Small intestine (tissue), 7 donors: ENCODE data around the gene KLHDC4. TPM values are rescaled to one million over a fixed set of nuclear protein-coding genes. Genes with fewer than 3 reads are reported as not detected.

Source experiments
- DNase-seq, 2 donors: peaks; one replicate each; pipeline versions ENCODE4 v3.0.0 to v3.0.0-alpha.2; 2013
- FAIRE-seq: peaks from 2 replicates; lab custom pipeline; 2012; peaks lifted over from hg19 to GRCh38; lab: Jason Lieb, UNC
- H3K27ac ChIP-seq, 3 donors: one replicate each; pipeline ENCODE4 v1.5.1; 2013; ENCODE audit warnings: low read length in 2 of 3, mild to moderate bottlenecking in 2 of 3, control low read depth in 1 of 3, inconsistent platforms in 1 of 3, low read depth in 1 of 3, moderate library complexity in 1 of 3
- H3K27me3 ChIP-seq, 3 donors: one replicate each; pipeline ENCODE4 v1.6.1; 2013; ENCODE audit warnings: low read length in 3 of 3, inconsistent platforms in 1 of 3; ENCODE audit not compliant: control insufficient read depth in 3 of 3, insufficient read depth in 3 of 3
- H3K36me3 ChIP-seq, 3 donors: one replicate each; pipeline ENCODE4 v1.6.1; 2013; ENCODE audit warnings: low read length in 3 of 3, inconsistent platforms in 1 of 3, low read depth in 1 of 3, mild to moderate bottlenecking in 1 of 3, moderate library complexity in 1 of 3; ENCODE audit not compliant: control insufficient read depth in 3 of 3, insufficient read depth in 2 of 3
- H3K4me1 ChIP-seq, 3 donors: one replicate each; pipeline ENCODE4 v1.6.1; 2013; ENCODE audit warnings: low read length in 2 of 3, inconsistent platforms in 1 of 3, low read depth in 1 of 3, mild to moderate bottlenecking in 1 of 3, moderate library complexity in 1 of 3; ENCODE audit not compliant: control insufficient read depth in 3 of 3, insufficient read depth in 2 of 3
- H3K4me3 ChIP-seq, 3 donors: one replicate each; pipeline ENCODE4 v1.5.1; 2013; ENCODE audit warnings: low read length in 3 of 3, control low read depth in 1 of 3, inconsistent platforms in 1 of 3, low read depth in 1 of 3, mild to moderate bottlenecking in 1 of 3, moderate library complexity in 1 of 3
- H3K9me3 ChIP-seq, 2 donors: one replicate each; pipeline ENCODE4 v1.6.1; 2013; ENCODE audit warnings: low read depth in 1 of 2, low read length in 1 of 2; ENCODE audit not compliant: control insufficient read depth in 2 of 2, insufficient read depth in 1 of 2
- WGBS, 3 donors: extraction: QIAGEN DNeasy Blood & Tissue Kit; methylation state at CpG; one replicate each; pipeline ENCODE4 v1.1.7; 2013; 5-methylcytosine and 5-hydroxymethylcytosine counted together
- polyA plus RNA-seq, 4 donors: library from polyadenylated mRNA; stranded (reverse) in 3 of 4; unstranded in 1 of 4; fragments of 200-250 nt in 3 of 4; fragments of 120-200 nt in 1 of 4; gene quantifications; one replicate each; pipeline versions ENCODE4 v1.2.1 to v1.2.3, GENCODE V29; 2013
- donor health status: healthy with polysubstance abuse.
- donor health status: control.
- donor health status: control.
- donor health status: Bipolar disorder and iron deficiency.
- donor health status: healthy.

The KLHDC4 gene
- polyA plus RNA-seq, 4 donors: 25.9 to 35.1 (median 29.9) TPM

DNA sequence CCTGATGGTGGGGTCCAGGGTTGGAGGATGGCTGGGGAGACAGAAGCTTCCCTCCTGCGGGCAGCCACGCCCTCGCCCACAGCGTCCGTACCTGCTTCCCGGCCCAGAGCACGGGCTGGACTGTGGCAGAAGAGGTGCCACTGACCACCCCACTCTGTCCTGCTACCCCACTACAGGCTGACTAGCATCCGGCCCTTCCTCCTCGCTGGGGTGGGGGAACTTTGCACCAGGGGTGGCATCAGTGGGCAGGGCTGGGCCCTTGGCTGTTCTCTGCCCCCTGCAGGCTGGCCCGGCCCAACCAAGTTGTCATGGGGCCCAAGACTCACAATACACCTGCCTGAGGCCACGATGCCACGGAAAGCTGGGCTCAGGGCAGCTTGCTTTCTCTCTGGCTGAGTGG, 73.0 kb downstream of the KLHDC4 start:
- Histone ChIP-seq H3K9me3 (no peaks in the 10 kb centered on the region), H3K4me3 (no peak overlapping the region), H3K27ac (no peak overlapping the region), H3K27me3 (no peaks in the 10 kb centered on the region), H3K4me1 (no peaks in the 10 kb centered on the region), H3K36me3 (peaks cover 0 to 29% (median 0%) of the 10 kb centered on the region in 3 donors)
- 34 to 75% (median 37%) methylated on average over 12 of the region's 12 CpGs for WGBS, 3 donors
- DNase-seq: peak in 1 of 2 donors; percentile 9
- FAIRE-seq: no peak

DNA sequence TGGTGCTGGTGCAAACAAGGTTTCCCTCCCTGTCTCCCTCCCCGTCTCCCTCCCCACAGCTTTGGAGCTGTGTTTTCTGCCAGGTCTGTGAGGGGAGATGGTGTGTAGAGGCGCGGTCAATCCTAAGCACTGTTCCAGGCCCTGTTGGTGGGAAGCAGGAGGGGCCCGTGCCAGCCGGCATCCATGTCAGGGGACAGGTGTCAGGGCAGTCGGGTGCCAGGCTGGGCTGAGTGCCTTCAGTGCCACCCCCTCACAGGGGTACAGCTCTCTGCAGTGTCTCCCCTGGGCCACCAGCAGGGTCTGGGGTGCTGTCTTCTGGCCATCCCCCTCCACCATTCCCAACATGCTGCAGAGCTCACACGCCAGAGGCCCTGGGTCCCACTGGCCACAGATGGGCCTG, 73.6 kb downstream of the KLHDC4 start:
- WGBS, 3 donors: 57 to 83% (median 70%) methylated on average over 7 of the region's 7 CpGs
- Histone ChIP-seq H3K9me3 (no peaks in the 10 kb centered on the region), H3K27me3 (no peaks in the 10 kb centered on the region), H3K36me3 (peaks cover 0 to 28% (median 0%) of the 10 kb centered on the region in 3 donors), H3K4me3 (no peak overlapping the region), H3K27ac (no peak overlapping the region), H3K4me1 (no peaks in the 10 kb centered on the region)
- DNase-seq (no peak), FAIRE-seq (no peak)

DNA sequence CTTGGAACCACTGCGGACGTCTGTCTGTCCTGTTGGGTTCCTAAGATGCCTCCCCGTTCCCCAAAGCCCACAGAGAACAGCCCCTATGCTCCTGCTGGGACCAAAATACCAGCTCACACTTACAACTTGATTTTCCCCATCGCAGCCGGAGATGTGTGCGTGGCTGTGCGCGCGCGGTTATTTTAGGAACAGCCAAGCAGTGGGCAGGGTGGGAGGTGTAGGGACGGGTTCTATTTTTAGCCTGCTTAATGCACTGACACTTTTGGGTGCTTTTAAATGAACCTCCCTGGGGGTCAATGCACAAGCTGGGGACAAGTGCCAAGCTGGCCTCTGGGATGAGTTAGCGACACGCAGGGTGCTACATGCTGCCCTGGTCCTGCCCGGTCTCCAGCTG, 74.1 kb downstream of the KLHDC4 start:
- WGBS, 3 donors: 65 to 74% (median 66%) methylated on average over 14 of the region's 14 CpGs

DNA sequence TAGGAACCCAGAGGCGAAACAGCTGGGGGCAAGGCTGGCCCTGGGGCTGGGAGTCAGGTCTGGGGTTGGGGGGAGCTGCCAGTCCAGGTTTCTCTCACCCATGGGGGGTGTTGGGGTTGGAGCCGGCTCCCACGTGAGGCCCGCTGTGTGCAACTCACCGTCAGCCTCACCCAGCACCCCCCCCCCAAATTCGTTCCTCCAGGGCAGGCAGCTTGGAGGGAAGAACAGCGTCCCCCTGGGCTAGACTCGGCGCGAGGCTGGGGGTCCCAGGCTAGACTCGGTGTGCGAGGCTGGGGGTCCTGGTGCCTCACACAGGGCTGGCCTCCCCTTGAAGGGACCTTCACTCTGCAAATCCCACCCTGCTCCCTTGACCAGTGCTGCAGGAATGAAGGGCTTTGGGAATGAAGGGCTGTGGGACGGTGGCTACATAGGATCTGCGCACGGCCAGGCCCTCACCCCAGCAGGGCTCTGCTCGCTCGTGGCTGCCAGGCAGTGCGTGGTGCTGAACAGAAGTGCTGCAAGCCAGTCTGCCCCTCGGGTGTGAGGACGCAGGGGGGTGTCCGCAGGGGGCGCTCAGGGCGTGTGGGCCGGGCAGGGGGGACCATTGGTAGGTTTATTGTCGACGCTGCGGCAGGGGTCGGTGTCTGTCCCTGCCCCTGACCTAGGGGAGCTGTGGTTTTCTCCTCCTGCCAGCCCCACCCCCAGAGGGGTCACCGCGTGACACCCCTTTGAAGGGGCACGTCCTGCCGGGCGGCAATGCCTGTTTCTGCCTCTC, 74.7 kb downstream of the KLHDC4 start:
- H3K27me3 ChIP-seq: no peaks in the 10 kb centered on the region
- FAIRE-seq: no peak
- DNase-seq: no peak

More for the DNA sequence above, 74.1 kb downstream of the KLHDC4 start:
- Histone ChIP-seq H3K4me3 (no peak overlapping the region), H3K9me3 (no peaks in the 10 kb centered on the region), H3K27me3 (no peaks in the 10 kb centered on the region), H3K4me1 (no peaks in the 10 kb centered on the region), H3K36me3 (peaks cover 0 to 24% (median 0%) of the 10 kb centered on the region in 3 donors), H3K27ac (no peak overlapping the region)
- FAIRE-seq (no peak), DNase-seq (no peak)

DNA sequence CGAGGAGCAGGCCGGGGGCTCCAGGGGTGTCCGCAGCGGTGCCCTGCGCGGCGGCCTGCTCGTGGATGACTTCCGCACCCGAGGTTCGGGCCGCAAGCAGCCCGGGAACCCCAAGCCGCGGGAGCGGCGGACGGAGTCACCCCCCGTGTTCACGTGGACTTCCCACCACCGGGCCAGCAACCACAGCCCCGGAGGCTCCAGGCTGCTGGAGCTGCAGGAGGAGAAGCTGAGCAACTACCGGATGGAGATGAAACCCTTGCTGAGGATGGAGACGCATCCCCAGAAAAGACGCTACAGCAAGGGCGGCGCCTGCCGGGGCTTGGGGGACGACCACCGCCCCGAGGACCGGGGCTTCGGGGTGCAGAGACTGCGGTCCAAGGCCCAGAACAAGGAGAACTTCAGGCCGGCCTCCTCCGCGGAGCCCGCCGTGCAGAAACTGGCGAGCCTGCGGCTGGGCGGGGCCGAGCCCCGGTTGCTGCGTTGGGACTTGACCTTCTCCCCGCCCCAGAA, 75.8 kb downstream of the KLHDC4 start:
- DNase-seq: no peak
- H3K27me3 ChIP-seq: no peaks in the 10 kb centered on the region
- H3K36me3 ChIP-seq: peaks cover 0 to 9% (median 0%) of the 10 kb centered on the region in 3 donors
- no peak overlapping the region for H3K27ac ChIP-seq
- H3K4me3 ChIP-seq: no peak overlapping the region
- 83 to 92% (median 90%) methylated on average over 28 to 46 of the region's 46 CpGs for WGBS, 3 donors
- H3K9me3 ChIP-seq: no peaks in the 10 kb centered on the region
- H3K4me1 ChIP-seq: no peaks in the 10 kb centered on the region
- FAIRE-seq: no peak

More for the DNA sequence above, 74.7 kb downstream of the KLHDC4 start:
- no peak overlapping the region for H3K27ac ChIP-seq
- H3K36me3 ChIP-seq: peaks cover 0 to 20% (median 0%) of the 10 kb centered on the region in 3 donors
- no peak overlapping the region for H3K4me3 ChIP-seq
- no peaks in the 10 kb centered on the region for H3K4me1 ChIP-seq
- H3K9me3 ChIP-seq: no peaks in the 10 kb centered on the region
- 62 to 65% (median 63%) methylated on average over 23 to 33 of the region's 33 CpGs for WGBS, 3 donors

DNA sequence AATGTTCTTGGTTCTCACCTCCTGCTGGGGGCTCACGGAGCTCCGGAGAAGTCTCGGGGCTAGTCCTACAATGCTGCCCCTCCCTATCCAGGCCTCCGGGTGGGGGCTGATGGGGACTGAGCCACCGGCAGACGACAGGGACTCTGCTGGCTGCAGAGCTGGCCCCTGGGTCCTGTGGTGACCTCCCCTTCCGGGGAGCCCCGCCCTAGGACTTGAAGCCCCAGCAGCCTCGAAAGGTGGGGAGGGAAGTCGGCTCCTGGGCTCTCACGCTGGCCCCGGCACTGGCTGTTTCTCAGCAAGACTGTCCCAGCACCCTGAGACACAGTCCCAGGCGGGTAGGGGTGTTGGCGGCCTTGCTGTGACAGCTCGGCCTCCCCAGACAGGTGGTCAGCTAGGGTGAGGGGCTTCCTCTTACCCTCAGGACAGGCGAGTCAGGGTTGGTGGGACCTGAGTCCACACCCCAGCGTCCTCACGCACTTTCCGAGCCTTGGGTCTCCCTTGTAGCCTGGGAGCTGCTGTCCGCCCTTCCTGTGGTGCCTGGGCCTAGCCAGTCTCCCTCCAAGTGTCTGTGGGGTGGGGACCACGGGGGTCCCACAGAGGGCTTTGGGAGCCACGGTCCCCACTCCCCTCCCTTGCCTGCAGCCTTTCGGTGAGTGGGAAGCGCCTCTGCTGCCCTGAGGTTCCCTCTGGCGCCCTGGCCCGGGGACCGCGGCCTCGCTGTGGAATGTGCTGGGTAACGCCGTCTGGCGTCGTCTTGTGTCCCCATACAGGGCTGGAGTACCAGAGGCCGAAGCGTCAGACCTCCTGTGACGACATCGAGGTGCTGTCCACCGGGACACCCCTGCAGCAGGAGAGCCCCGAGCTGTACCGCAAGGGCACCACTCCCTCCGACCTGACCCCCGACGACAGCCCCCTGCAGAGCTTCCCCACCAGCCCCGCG, 76.6 kb downstream of the KLHDC4 start:
- Histone ChIP-seq H3K27ac (no peak overlapping the region), H3K9me3 (no peaks in the 10 kb centered on the region), H3K4me3 (no peak overlapping the region), H3K27me3 (no peaks in the 10 kb centered on the region), H3K36me3 (peaks cover 0 to 4% (median 0%) of the 10 kb centered on the region in 3 donors), H3K4me1 (no peaks in the 10 kb centered on the region)
- DNase-seq: no peak
- WGBS, 3 donors: 80 to 89% (median 88%) methylated on average over 42 to 45 of the region's 45 CpGs
- FAIRE-seq: no peak

DNA sequence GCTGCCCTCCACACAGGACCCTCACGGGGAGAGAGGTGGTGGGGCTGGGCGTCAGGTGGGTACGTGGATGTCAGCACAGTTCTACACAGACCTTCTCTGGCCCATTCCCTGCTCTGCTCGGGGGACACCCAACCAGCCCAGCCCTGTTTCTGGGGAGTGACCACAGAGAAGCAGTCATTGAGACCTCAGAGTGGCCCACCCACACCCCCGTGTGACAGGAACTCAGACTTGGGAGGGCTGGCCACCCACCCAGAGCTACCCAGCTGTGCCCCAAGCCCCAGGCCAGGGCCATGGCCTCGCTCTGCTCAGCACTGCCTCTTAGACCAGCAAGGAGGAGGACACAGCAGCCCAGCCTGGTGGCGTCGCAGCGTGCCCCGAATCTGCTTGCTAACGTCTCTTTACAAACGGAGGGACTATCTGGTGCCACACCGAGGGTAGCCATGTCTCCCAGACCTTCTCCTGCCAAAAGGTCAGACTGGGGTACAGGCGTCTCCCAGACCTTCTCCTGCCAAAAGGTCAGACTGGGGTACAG, 77.7 kb downstream of the KLHDC4 start:
- 80 to 88% (median 81%) methylated on average over 14 of the region's 14 CpGs for WGBS, 3 donors
- Histone ChIP-seq H3K27me3 (no peaks in the 10 kb centered on the region), H3K9me3 (no peaks in the 10 kb centered on the region), H3K36me3 (no peaks in the 10 kb centered on the region), H3K4me1 (no peaks in the 10 kb centered on the region), H3K4me3 (no peak overlapping the region), H3K27ac (no peak overlapping the region)
- FAIRE-seq (no peak), DNase-seq (no peak)
